Measurements from ENCODE around the gene PSTPIP1. TPM values are rescaled to one million over a fixed set of nuclear protein-coding genes. Genes with fewer than 3 reads are reported as not detected.

PSTPIP1 gene
- total and polyA plus RNA-seq, 10 of the 15 experiments (the other 5 are each of a cell fraction or from before 2014, with no cell fraction given) = 0.50 to 29.3 (median 14.5) TPM

DNA sequence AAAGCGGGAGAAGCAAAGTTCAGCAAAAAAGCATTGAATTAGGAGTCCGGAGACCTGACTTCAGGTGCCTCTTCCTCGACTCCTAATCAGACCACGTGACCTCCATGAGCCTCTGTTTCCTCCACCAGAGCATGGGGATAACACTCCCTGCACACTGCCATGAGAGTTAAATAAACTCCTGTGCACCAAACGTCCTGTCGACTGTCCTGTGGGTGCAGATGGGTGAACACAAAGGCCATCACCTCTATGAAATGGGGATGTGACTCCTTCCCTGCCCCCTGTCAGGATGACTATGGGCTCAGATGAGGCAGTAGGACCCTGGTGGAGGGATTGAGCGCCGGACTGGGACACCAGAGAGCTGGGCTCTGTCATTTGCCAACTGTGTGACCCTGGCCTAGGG lies 89.5 kb downstream of the PSTPIP1 start:
- no TSS peak for BruUV-seq (replicated peaks)
- intact Hi-C loops (cut with micrococcal nuclease; ENCODE audit: unreplicated experiment) (loop anchor here (5.0 kb wide), 1 partner anchor 52 kb away; no protein-coding TSS in a partner anchor), in situ Hi-C loops (cut with MboI) (no loop called here)
- Histone ChIP-seq H3K36me3 (ENCODE audit: control insufficient read depth in 2 of 2, insufficient read depth in 2 of 2, low read length in 1 of 2) (no peaks in the 10 kb centered on the region), H3K4me2 (ENCODE audit: control insufficient read depth, insufficient read depth) (no peak overlapping the region), H3K4me1 (ENCODE audit: control insufficient read depth, insufficient read depth, low read length) (peaks cover 35% of the 10 kb centered on the region), H3K4me3 (no peak overlapping the region), H3K27me3 (replicated peaks in 1 of 2; ENCODE audit: control insufficient read depth in 2 of 2, insufficient read depth in 2 of 2, low read length in 1 of 2) (no peaks in the 10 kb centered on the region), H3K79me2 (ENCODE audit: control insufficient read depth, insufficient read depth, low read length) (no peaks in the 10 kb centered on the region), H3K9ac (ENCODE audit: control insufficient read depth, insufficient read depth, low read length) (no peak overlapping the region), H4K20me1 (ENCODE audit: control insufficient read depth, insufficient read depth) (no peaks in the 10 kb centered on the region), H3K27ac (ENCODE audit: control insufficient read depth, insufficient read depth) (no peak overlapping the region), H3K9me3 (replicated peaks; ENCODE audit: control insufficient read depth, insufficient read depth, low read length) (no peaks in the 10 kb centered on the region), H2AFZ (ENCODE audit: control insufficient read depth, low read depth, low read length) (no peak overlapping the region; the same call in 1 of the 2 replicates)
- 62% methylated on average over 8 of the region's 8 CpGs for WGBS (ENCODE audit: insufficient coverage, insufficient replicate concordance, low lambda C conversion rate, missing lambda C conversion rate)
- ATAC-seq = peak; percentile 10; the same call in 1 of the 3 replicates
- no peak for DNase-seq (ENCODE audit: low read depth, low spot score)
- FAIRE-seq = peak; percentile 61
- CTCF ChIA-PET = no interaction called here
- no peak for TF ChIP-seq ZNF622 (IDR thresholded peaks at IDR 0.05)
- TF ChIP-seq PKNOX1 (IDR thresholded peaks at IDR 0.05) = no peak
- TF ChIP-seq CEBPB (IDR thresholded peaks at IDR 0.05; ENCODE audit: borderline replicate concordance in 1 of 2, low read depth in 2 of 2, low read length in 2 of 2) = no peak
- TF ChIP-seq, protein P1, sequence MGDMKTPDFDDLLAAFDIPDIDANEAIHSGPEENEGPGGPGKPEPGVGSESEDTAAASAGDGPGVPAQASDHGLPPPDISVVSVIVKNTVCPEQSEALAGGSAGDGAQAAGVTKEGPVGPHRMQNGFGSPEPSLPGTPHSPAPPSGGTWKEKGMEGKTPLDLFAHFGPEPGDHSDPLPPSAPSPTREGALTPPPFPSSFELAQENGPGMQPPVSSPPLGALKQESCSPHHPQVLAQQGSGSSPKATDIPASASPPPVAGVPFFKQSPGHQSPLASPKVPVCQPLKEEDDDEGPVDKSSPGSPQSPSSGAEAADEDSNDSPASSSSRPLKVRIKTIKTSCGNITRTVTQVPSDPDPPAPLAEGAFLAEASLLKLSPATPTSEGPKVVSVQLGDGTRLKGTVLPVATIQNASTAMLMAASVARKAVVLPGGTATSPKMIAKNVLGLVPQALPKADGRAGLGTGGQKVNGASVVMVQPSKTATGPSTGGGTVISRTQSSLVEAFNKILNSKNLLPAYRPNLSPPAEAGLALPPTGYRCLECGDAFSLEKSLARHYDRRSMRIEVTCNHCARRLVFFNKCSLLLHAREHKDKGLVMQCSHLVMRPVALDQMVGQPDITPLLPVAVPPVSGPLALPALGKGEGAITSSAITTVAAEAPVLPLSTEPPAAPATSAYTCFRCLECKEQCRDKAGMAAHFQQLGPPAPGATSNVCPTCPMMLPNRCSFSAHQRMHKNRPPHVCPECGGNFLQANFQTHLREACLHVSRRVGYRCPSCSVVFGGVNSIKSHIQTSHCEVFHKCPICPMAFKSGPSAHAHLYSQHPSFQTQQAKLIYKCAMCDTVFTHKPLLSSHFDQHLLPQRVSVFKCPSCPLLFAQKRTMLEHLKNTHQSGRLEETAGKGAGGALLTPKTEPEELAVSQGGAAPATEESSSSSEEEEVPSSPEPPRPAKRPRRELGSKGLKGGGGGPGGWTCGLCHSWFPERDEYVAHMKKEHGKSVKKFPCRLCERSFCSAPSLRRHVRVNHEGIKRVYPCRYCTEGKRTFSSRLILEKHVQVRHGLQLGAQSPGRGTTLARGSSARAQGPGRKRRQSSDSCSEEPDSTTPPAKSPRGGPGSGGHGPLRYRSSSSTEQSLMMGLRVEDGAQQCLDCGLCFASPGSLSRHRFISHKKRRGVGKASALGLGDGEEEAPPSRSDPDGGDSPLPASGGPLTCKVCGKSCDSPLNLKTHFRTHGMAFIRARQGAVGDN (IDR thresholded peaks at IDR 0.05) = no peak
- no peak for TF ChIP-seq KDM1A (IDR thresholded peaks at IDR 0.05; ENCODE audit: borderline replicate concordance)
- TF ChIP-seq CHD2 (IDR thresholded peaks at IDR 0.05; ENCODE audit: borderline replicate concordance, low read depth, low read length) = no peak
- no peak for TF ChIP-seq BMI1 (IDR thresholded peaks at IDR 0.05; ENCODE audit: borderline replicate concordance)
- TF ChIP-seq, protein P2, sequence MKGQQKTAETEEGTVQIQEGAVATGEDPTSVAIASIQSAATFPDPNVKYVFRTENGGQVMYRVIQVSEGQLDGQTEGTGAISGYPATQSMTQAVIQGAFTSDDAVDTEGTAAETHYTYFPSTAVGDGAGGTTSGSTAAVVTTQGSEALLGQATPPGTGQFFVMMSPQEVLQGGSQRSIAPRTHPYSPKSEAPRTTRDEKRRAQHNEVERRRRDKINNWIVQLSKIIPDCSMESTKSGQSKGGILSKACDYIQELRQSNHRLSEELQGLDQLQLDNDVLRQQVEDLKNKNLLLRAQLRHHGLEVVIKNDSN (IDR thresholded peaks at IDR 0.05; ENCODE audit: borderline replicate concordance, extremely low read length, insufficient read depth, low read depth, low read length) = peak; percentile 31
- TF ChIP-seq EZH2 (IDR thresholded peaks at IDR 0.05; ENCODE audit: borderline replicate concordance, control insufficient read depth, low read depth, low read length) = no peak
- SMC1A ChIA-PET (ENCODE audit: uncharacterized antibody, unreplicated experiment) = no interaction called here
- POLR2A ChIA-PET = no interaction called here
- RAD21 ChIA-PET (ENCODE audit: unreplicated experiment) = no interaction called here
